Effector memory CD8-positive, alpha-beta T cell (primary cell): ENCODE data around the gene SAMD7.
A peak's percentile ranks its signal among the peaks of the same experiment; 100 is the strongest.

Experiments used
- ATAC-seq: fragments of 150-1000 bp; cut with Tn5 transposase; replicated peaks from 2 replicates; pipeline ENCODE4 v1.10.0; 2021; ENCODE audit warnings: mild to moderate bottlenecking, moderate library complexity
- DNase-seq, 3 experiments: peaks; one replicate each; pipeline ENCODE4 v3.0.0; 2021
- H3K27ac Mint-ChIP-seq, 2 donors: one replicate each; pipeline ENCODE4 v1.8.0; 2022; ENCODE audit warnings: mild to moderate bottlenecking in 2 of 2, mixed read lengths in 2 of 2, moderate library complexity in 2 of 2
- H3K27me3 Mint-ChIP-seq, 2 donors: one replicate each; pipeline ENCODE4 v1.8.0; 2022; ENCODE audit warnings: mixed read lengths in 2 of 2
- H3K36me3 Mint-ChIP-seq: one replicate; pipeline ENCODE4 v1.8.0; 2022; ENCODE audit warnings: mild to moderate bottlenecking, moderate library complexity, mixed read lengths; ENCODE audit not compliant: insufficient read depth
- H3K4me1 Mint-ChIP-seq, 2 donors: one replicate each; pipeline ENCODE4 v1.8.0; 2022; ENCODE audit warnings: low read depth in 2 of 2, mixed read lengths in 2 of 2
- H3K4me3 Mint-ChIP-seq, 2 donors: one replicate each; pipeline ENCODE4 v1.8.0; 2022; ENCODE audit warnings: mild to moderate bottlenecking in 2 of 2, mixed read lengths in 2 of 2, moderate library complexity in 2 of 2
- H3K9me3 Mint-ChIP-seq, 2 donors: one replicate each; pipeline ENCODE4 v1.8.0; 2022; ENCODE audit warnings: mixed read lengths in 2 of 2

The SAMD7 gene

DNA sequence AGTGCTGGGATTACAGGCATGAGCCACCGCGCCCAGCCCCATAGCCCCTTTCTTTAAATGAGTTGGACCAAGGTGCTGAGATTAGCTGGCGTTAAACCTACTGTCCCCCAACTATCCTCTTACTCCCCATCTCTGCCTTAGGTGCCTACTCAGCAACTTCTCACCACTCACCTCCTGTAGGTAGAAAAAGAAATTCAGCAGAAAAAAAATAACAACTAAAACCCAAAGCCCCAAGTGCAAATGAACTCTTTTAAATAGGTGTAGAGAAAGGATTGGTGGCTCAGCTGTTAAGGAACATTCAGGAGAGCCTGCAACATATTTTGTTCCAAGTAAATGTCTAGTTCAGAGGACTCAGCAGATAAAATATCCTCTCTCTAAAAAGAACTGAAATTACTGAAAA is 19.5 kb downstream of the SAMD7 start:
- Mint-ChIP-seq H3K4me1 (no peaks in the 10 kb centered on the region), H3K4me3 (no peak overlapping the region), H3K9me3 (no peaks in the 10 kb centered on the region), H3K27ac (no peak overlapping the region), H3K36me3 (peaks cover 4% of the 10 kb centered on the region), H3K27me3 (peaks cover 43 to 66% of the 10 kb centered on the region in 2 donors)
- DNase-seq (no peak), ATAC-seq (no peak)

DNA sequence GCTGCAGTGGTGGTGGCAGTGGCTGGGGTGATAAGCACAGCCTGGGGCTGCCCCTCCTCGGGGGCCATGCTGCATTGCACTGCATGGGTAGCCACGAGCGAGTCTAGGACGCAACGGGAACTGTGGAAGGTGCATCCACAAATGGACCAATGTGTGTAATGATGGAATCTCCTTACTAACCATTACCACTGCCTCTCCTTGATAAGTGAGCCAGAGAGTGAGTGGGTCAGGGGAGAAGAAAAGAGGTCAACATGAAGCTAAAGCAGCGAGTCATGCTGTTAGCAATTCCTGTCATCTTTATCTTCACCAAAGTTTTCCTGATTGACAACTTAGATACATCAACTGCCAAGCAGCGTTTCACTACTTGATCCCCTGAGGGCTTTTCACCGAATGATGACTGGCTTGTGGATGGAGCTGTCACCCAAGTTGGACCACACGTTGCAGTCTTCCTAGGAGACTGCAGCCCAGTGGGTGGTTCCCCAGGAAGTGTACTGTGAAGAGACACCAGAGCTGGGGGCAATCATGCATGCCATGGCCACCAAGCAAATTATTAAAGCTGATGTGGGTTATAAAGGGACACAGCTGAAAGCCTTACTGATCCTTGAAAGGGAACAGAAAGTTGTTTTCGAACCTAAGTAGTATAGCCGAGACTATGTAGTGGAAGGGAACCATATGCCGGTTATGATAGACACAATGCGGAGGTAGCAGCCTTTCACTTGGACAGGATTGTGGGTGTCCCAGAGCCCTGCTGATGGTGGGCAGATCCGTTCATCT is 20.6 kb downstream of the SAMD7 start:
- Mint-ChIP-seq H3K27me3 (peaks cover 36 to 59% of the 10 kb centered on the region in 2 donors), H3K36me3 (peaks cover 4% of the 10 kb centered on the region), H3K27ac (no peak overlapping the region), H3K4me3 (no peak overlapping the region), H3K4me1 (no peaks in the 10 kb centered on the region), H3K9me3 (no peaks in the 10 kb centered on the region)
- ATAC-seq, result peak; percentile 54
- DNase-seq, result no peak

DNA sequence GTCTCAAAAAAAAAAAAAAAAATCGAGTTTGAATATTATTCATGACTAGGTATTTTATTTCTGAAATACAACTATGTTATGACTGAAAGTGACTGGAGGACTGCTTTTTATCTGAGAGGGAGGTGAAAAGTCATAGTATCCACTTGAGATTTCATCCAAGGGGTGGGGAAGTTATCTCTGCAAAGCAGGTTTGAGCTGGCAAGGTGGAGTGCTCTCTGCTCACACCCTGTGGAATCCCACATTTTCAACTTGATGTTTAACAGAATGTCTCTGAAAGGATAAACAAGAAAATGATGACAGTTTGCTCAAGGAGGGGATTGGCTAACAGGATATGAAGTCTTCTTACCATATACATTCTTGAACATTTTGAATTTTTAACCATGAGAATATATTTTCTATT is 27.9 kb downstream of the SAMD7 start:
- DNase-seq, result no peak
- Mint-ChIP-seq H3K36me3 (no peaks in the 10 kb centered on the region), H3K9me3 (no peaks in the 10 kb centered on the region), H3K4me3 (no peak overlapping the region), H3K27me3 (peaks cover 44 to 54% of the 10 kb centered on the region in 2 donors), H3K27ac (no peak overlapping the region), H3K4me1 (no peaks in the 10 kb centered on the region)
- ATAC-seq, result no peak

DNA sequence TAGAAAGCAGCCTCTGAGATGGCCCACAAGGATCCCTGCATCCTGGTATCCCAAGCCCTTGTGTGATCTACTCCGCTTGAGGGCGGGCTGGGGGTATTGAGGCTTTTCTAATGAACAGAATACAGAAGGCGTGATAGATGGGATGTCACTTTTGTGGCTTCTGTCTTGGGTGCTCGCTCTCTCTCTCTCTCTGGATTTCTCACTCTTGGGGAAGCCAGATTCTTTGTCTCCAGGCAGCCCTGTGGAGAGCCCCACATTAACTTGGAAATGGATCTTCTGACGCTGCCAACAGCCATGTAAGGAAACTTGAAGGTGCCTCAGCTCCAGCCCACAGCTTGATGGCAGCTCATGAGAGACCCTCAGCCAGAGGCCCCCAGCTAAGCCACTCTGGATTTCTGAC is 28.4 kb downstream of the SAMD7 start:
- Mint-ChIP-seq H3K4me1 (no peaks in the 10 kb centered on the region), H3K27ac (no peak overlapping the region), H3K4me3 (no peak overlapping the region), H3K27me3 (peaks cover 40 to 51% of the 10 kb centered on the region in 2 donors), H3K9me3 (no peaks in the 10 kb centered on the region), H3K36me3 (no peaks in the 10 kb centered on the region)
- ATAC-seq (no peak), DNase-seq (no peak)

DNA sequence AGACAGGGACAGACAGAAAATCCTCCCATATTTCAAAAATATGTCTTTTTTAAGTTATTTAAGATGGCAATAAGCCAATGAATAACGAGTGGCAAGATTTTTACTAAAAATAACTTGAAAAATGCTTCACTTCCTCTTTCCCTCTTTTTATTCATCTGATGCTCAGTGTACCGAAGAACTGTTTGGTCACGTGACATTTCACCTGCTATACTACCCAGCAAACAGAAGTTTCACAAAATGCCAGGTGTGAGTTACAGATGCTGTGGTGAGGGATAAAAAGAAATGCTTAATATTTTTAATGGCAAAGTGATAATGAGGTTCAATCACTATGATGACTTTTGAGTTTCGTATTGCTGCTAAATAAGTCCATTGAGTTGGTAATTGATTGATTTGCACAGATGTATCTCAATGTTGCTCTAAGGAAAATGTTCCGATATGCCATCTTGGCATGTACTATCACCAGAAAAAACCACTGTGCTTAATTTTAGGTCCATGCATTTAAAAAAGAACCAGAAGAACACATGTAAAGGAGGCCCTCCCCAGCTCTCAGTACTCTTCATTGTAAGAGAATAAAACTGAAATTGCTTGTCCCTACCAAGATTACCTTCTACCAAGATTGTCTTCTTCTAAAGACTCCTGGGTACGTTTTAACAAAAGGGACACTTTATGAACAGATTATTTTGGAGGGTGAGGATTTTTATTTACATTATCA is 29.3 kb downstream of the SAMD7 start:
- ATAC-seq (peak; percentile 32), DNase-seq (no peak)
- H3K4me3 Mint-ChIP-seq, result no peak overlapping the region
- H3K9me3 Mint-ChIP-seq, result no peaks in the 10 kb centered on the region
- peaks cover 0 to 3% of the 10 kb centered on the region in 2 donors for H3K4me1 Mint-ChIP-seq
- peak overlapping the region in 1 of 2 donors; percentile 20 for H3K27ac Mint-ChIP-seq
- no peaks in the 10 kb centered on the region for H3K36me3 Mint-ChIP-seq
- H3K27me3 Mint-ChIP-seq, result peaks cover 31 to 49% of the 10 kb centered on the region in 2 donors

DNA sequence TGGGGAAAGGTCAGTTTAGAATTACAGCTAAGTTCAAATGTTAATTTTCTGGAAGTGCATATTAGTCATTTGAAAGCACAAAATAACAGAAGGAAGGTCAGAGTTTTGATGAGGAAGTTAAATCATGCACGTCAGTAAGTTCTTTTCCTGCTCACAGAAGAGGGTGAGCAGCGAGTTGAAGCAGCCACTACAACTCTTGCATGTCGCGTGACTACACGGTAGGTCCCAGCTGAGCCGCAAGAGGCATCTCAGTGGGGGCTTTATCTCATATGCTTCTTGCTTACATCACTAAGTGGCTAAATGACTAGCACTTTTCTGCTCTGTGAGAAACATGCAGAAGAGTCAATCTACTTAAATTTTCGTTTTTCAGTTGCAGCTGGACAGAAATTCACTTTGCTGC is 33.9 kb downstream of the SAMD7 start:
- Mint-ChIP-seq H3K27ac (no peak overlapping the region), H3K4me3 (no peak overlapping the region), H3K9me3 (no peaks in the 10 kb centered on the region), H3K27me3 (peaks cover 15 to 20% of the 10 kb centered on the region in 2 donors), H3K36me3 (no peaks in the 10 kb centered on the region), H3K4me1 (peaks cover 0 to 3% of the 10 kb centered on the region in 2 donors)
- DNase-seq (no peak), ATAC-seq (peak; percentile 72)

DNA sequence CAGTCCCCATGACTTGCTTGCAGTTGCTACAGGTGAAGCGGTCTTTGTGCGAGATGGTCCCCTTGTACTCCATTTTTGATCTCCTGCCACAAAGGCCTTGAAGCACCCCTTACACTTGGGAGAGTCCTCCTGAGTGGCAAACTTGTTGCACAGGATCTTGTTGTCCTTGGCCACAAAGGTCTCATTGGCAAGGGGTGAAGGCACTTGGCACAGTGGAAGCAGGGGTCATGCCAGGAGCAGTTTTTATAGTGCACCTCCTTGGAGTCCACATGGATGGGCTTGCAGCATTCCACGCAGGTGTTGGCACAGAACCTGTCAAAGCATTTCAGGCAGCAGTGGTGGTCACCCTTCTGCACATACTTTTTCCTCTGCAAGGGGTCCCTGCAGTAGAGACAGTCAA is 35.0 kb downstream of the SAMD7 start:
- Mint-ChIP-seq H3K27ac (no peak overlapping the region), H3K27me3 (peaks cover 15 to 20% of the 10 kb centered on the region in 2 donors), H3K36me3 (no peaks in the 10 kb centered on the region), H3K4me1 (peaks cover 0 to 3% of the 10 kb centered on the region in 2 donors), H3K4me3 (no peak overlapping the region), H3K9me3 (no peaks in the 10 kb centered on the region)
- ATAC-seq (no peak), DNase-seq (no peak)

DNA sequence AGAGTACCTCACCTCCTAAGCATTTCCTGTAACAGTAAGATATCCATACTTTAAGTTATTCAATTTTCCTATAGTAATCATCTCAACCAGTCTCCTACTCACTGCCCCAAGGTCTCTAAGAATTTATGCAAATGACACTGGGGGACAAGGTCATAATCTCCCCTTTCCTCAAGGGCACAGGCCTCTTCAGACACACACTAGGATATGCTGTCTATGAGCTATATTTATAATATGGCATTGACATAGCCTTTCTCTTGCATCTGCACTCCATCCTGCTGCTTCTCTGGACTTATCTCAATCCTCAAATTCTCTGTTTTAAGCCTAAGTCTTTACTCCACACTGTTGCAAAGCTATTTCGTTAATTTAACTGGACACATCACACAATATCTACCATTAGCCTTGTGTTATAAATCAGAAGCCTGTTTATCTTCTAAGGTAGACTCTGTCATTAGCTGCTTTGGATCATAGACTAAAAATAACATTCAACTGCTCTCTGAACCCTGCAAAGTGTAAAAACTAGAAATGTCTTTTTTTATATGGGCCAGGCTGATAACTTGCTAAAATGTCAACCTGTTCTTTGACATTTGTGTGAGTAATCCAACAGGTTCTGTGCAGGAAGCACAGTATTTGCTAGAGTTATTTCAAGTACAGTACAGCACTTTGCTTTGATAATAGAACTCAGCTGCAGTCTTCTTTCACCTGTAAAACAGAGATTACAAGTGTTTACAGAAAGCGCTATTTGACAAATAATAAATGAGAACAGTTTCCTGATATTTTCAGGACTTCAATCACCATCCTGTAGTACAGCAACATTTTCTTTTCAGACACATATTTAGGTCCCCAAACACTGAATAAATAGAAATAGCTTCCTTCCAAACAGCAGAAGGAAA is 37.4 kb downstream of the SAMD7 start:
- DNase-seq (no peak), ATAC-seq (no peak)
- no peak overlapping the region for H3K4me3 Mint-ChIP-seq
- peaks cover 0 to 3% of the 10 kb centered on the region in 2 donors for H3K4me1 Mint-ChIP-seq
- peaks cover 23 to 26% of the 10 kb centered on the region in 2 donors for H3K27me3 Mint-ChIP-seq
- no peaks in the 10 kb centered on the region for H3K9me3 Mint-ChIP-seq
- H3K27ac Mint-ChIP-seq, result no peak overlapping the region
- H3K36me3 Mint-ChIP-seq, result no peaks in the 10 kb centered on the region

DNA sequence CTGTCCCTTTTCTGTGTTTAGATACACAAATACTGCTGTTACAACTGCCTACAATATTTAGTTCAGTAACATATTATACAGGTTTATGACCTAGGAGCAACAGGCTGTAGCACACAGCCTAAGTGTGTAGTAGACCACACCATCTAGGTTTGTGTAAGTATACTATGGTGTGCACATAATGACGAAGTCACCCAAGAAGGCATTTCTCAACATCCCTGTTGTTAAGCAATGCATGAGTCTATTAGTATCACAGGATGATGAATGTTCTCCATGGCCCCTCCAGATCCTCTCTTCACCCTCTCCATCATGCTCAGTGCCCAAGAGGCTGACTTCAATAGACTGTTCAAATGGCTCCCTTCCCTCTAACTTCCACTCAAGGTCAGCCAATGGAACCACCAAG is 40.7 kb downstream of the SAMD7 start:
- no peaks in the 10 kb centered on the region for H3K9me3 Mint-ChIP-seq
- H3K27me3 Mint-ChIP-seq, result peaks cover 39% of the 10 kb centered on the region in 2 donors
- no peaks in the 10 kb centered on the region for H3K36me3 Mint-ChIP-seq
- DNase-seq (no peak), ATAC-seq (no peak)
- H3K27ac Mint-ChIP-seq, result no peak overlapping the region
- no peak overlapping the region for H3K4me3 Mint-ChIP-seq
- peaks cover 0 to 2% of the 10 kb centered on the region in 2 donors for H3K4me1 Mint-ChIP-seq

DNA sequence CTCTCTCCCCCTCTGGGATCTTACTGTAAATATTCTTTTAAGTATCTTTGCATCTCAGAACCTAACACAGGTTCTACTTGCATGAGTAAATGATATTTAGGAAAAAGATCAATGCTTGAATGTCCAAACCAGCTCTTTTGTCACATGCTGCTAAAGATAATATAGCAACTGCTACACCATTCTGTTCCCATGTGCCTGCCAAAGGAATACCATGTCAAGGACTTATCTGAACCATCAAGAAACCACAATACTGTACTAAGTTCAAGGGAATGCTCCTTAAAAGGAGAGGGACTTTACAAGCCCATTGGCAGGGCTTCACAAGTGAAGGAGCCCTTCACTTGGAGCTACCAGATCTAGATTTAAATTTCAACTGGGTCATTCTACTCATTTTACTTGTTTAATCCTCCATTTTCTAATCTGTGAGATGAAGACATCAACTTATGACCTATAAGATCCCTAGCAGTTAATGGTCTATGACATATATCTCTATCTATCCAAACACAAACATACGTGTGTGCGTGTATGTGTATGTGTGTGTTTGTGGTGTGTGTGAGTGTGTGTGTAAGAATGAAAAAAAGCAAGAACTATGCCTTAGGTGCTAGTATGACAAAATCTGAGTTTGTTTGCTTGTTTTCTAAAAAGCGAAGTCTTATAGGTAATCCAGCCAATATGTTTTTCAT is 42.2 kb downstream of the SAMD7 start:
- H3K4me3 Mint-ChIP-seq, result no peak overlapping the region
- DNase-seq (no peak), ATAC-seq (no peak)
- H3K27me3 Mint-ChIP-seq, result peaks cover 34 to 43% of the 10 kb centered on the region in 2 donors
- H3K27ac Mint-ChIP-seq, result no peak overlapping the region
- no peaks in the 10 kb centered on the region for H3K9me3 Mint-ChIP-seq
- H3K4me1 Mint-ChIP-seq, result peaks cover 0 to 2% of the 10 kb centered on the region in 2 donors
- H3K36me3 Mint-ChIP-seq, result no peaks in the 10 kb centered on the region

DNA sequence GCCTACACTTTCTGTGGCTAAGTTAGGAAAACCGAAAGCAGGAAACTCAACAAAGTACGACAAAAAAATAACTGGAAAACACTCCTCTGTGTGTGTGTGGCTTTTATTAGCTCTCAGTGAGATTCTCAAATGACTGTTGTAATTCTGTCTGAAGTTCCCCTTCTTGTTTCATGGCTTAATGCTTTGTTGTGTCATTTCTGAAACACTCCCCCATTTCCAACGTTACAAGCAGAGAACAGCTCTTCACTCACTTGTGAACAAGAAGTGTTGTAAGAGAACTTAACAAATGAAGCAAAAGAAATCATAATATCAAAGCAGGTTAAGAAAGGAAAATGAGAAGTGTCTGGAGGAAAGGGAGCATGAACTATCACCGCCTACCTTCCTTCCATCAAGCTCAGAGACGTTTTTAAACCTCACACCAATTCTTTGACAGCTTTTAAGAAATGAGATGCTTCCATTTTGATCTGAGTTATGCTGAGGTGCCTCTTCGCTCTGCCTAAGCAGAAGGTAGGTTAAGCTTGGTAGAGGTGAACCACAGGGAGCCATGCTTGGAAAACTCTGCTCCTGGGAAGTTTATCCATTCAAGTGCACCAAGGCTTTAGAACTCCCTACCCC is 42.9 kb downstream of the SAMD7 start:
- no peak for DNase-seq
- H3K4me1 Mint-ChIP-seq, result peaks cover 0 to 2% of the 10 kb centered on the region in 2 donors
- no peak overlapping the region for H3K27ac Mint-ChIP-seq
- no peak overlapping the region for H3K4me3 Mint-ChIP-seq
- no peak for ATAC-seq
- peaks cover 39 to 50% of the 10 kb centered on the region in 2 donors for H3K27me3 Mint-ChIP-seq
- no peaks in the 10 kb centered on the region for H3K9me3 Mint-ChIP-seq
- no peaks in the 10 kb centered on the region for H3K36me3 Mint-ChIP-seq

DNA sequence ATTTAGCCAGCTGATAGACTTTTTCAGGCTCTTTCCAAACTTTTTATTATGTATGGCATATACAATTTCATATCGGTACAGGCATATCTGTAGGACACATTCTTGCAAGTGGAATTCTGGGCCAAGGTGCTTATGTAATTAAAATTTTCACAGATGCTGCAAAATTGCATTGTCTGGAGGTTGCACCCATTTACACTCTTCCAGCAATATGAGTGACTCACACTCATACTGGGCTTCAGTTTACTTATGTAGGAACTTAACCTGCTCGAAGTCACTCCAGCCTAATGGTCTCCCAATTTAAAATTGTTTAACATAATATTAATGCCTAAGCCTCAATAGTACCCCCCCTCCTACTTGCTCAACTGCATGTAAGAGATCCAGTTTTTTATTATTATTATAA is 44.0 kb downstream of the SAMD7 start:
- H3K9me3 Mint-ChIP-seq, result no peaks in the 10 kb centered on the region
- peaks cover 44 to 54% of the 10 kb centered on the region in 2 donors for H3K27me3 Mint-ChIP-seq
- no peaks in the 10 kb centered on the region for H3K36me3 Mint-ChIP-seq
- no peak for ATAC-seq
- no peak for DNase-seq
- H3K4me3 Mint-ChIP-seq, result no peak overlapping the region
- peaks cover 0 to 2% of the 10 kb centered on the region in 2 donors for H3K4me1 Mint-ChIP-seq
- H3K27ac Mint-ChIP-seq, result no peak overlapping the region
